Neural progenitor cell (in vitro differentiated cells): Measurements from ENCODE around the gene ARFRP1. TPM values are rescaled to one million over a fixed set of nuclear protein-coding genes. Genes with fewer than 3 reads are reported as not detected.
A peak's percentile ranks its signal among the peaks of the same experiment; 100 is the strongest.
"Not testable (repeated sequence)": the region's sequence is repeated elsewhere in the genome, so short reads cannot be mapped to it uniquely, and the experiment has no call there.

Experiments used
- DNase-seq: peaks from one replicate; pipeline ENCODE4 v3.0.0-alpha.2; 2016; ENCODE audit warnings: low spot score
- H2AFZ ChIP-seq: fragments of 200-600 bp; sonication (generic); replicated peaks from 2 replicates; pipeline ENCODE4 v1.6.1; 2016; ENCODE audit warnings: antibody characterized with exemption
- H3F3A ChIP-seq: fragments of 200-600 bp; sonication (generic); 2 replicates; pipeline ENCODE4 v1.6.1; 2016; ENCODE audit warnings: antibody characterized with exemption, low read depth
- H3K27ac ChIP-seq: fragments of 200-600 bp; sonication (generic); 2 replicates; pipeline ENCODE4 v1.5.1; 2016; ENCODE audit warnings: mild to moderate bottlenecking
- H3K27me3 ChIP-seq: fragments of 200-600 bp; sonication (generic); 2 replicates; pipeline ENCODE4 v1.6.1; 2016; ENCODE audit warnings: mild to moderate bottlenecking, moderate library complexity
- H3K36me3 ChIP-seq: fragments of 200-600 bp; sonication (generic); 2 replicates; pipeline ENCODE4 v1.5.1; 2016
- H3K4me1 ChIP-seq: fragments of 200-600 bp; sonication (generic); 2 replicates; pipeline ENCODE4 v1.6.1; 2016; ENCODE audit warnings: mixed run types
- H3K4me2 ChIP-seq: fragments of 200-600 bp; sonication (generic); 2 replicates; pipeline ENCODE4 v1.6.1; 2016
- H3K4me3 ChIP-seq: fragments of 200-600 bp; sonication (generic); 2 replicates; pipeline ENCODE4 v1.5.1; 2016
- H3K79me2 ChIP-seq: fragments of 200-600 bp; sonication (generic); 2 replicates; pipeline ENCODE4 v1.6.1; 2016; ENCODE audit warnings: low read depth
- H3K9ac ChIP-seq: fragments of 200-600 bp; sonication (generic); 2 replicates; pipeline ENCODE4 v1.6.1; 2016
- H3K9me3 ChIP-seq: fragments of 200-600 bp; sonication (generic); 2 replicates; pipeline ENCODE4 v1.5.1; 2016; ENCODE audit warnings: low read depth
- H4K20me1 ChIP-seq: fragments of 200-600 bp; sonication (generic); 2 replicates; pipeline ENCODE4 v1.6.1; 2016; ENCODE audit warnings: low read depth
- H3K27ac Mint-ChIP-seq: 3 replicates; pipeline ENCODE4 v1.8.0; 2021; ENCODE audit warnings: mixed read lengths
- H3K27me3 Mint-ChIP-seq: 2 replicates; pipeline ENCODE4 v1.8.0; 2022; ENCODE audit warnings: low read depth, mild to moderate bottlenecking, inconsistent platforms, moderate library complexity, mixed read lengths; ENCODE audit not compliant: insufficient read depth
- H3K36me3 Mint-ChIP-seq: 3 replicates; pipeline ENCODE4 v1.8.0; 2021; ENCODE audit warnings: mixed read lengths
- H3K4me1 Mint-ChIP-seq: 3 replicates; pipeline ENCODE4 v1.8.0; 2021; ENCODE audit warnings: mixed read lengths
- H3K4me3 Mint-ChIP-seq: 3 replicates; pipeline ENCODE4 v1.8.0; 2021; ENCODE audit warnings: mild to moderate bottlenecking, moderate library complexity, mixed read lengths
- H3K9me3 Mint-ChIP-seq: 3 replicates; pipeline ENCODE4 v1.8.0; 2020; ENCODE audit warnings: mixed read lengths
- EZH2 ChIP-seq: fragments of 200-600 bp; sonication (generic); IDR thresholded peaks from 2 replicates; pipeline ENCODE4 v1.6.1; 2017; ENCODE audit warnings: antibody characterized with exemption, mild to moderate bottlenecking, moderate library complexity
- EZH2phosphoT487 ChIP-seq: fragments of 200-600 bp; sonication (generic); IDR thresholded peaks from 2 replicates; pipeline ENCODE4 v1.6.1; 2017; ENCODE audit warnings: antibody characterized with exemption
- total RNA-seq: library from RNA; depleted of rRNA; stranded (reverse); fragments of >200 nt; gene quantifications from 2 replicates; pipeline ENCODE4 v1.2.3, GENCODE V29; 2015; ENCODE audit warnings: low replicate concordance
- TF ChIP-seq, protein P1 (sequence below): fragments of 200-600 bp; sonication (generic); IDR thresholded peaks from 2 replicates; pipeline ENCODE4 v1.5.1; 2017; ENCODE audit warnings: antibody characterized with exemption, mild to moderate bottlenecking

ARFRP1 gene
- total RNA-seq, 1 donor from 2014 or later, result 18.3 TPM

DNA sequence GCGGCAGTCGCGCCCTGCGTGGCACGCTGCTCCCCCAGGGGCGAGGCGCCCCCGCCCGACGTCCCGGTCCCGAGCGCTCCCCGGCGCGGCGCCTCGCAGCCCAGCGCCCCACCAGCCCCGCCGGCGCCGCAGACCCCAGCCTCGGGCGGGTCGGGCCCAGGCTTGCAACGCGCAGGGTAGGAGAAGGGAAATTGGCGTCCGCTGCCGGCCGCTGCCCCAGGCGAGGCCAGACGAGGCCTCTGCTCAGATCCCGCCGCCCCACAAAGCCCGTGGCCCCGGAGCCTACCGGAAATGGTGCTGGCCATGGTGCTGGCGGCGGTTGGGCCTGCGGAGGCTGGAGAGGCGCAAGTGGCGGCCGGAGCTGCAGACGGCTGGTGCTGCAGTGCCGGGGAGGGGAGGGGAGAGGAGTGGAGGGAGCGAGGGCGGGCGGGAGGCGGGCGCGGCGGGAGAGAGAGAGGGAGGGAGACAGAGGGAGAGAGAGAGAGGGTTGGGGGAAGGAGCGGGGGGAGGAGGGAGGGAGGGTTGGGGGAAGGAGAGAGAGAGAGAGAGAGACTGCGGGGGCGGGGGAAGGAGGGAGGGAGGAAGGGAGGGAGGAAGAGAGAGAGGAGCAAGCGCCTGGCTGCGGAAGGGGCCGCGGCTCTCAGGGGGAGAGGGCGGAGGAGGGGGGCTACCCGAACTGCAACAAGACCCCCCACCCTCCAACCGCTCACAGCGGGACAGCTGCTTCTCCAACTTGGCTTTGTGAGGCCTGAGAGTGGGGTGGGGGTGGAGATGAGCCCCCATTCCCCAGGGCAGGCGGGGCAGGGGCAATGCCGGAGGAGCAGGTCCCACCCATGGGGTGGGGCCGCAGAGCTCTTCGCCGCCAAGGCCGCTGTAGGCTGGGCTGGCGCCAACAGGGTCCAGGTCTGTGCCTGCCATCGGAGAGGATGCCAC, 54.5 kb downstream of the ARFRP1 start, which contains the start of gene STMN3:
Gene STMN3 (minus strand): TSS at position 384 of the 933 bp plus-strand sequence. CDS start 79 bp downstream, at position 305.
- Histone ChIP-seq H3K4me2 (peak within 1 kb of the TSS; percentile 95), H3K9me3 (no peaks in the 10 kb centered on the region), H4K20me1 (peaks cover 20% of the 10 kb centered on the region), H3K79me2 (no peaks in the 10 kb centered on the region), H3F3A (peaks cover 29% of the 10 kb centered on the region), H3K9ac (no peak within 1 kb of the TSS), H3K4me3 (peak within 1 kb of the TSS; percentile 66), H3K4me1 (peaks cover 10% of the 10 kb centered on the region), H3K36me3 (no peaks in the 10 kb centered on the region), H2AFZ (no peak within 1 kb of the TSS), H3K27me3 (peaks cover 31% of the 10 kb centered on the region), H3K27ac (no peak within 1 kb of the TSS)
- no peaks in the 10 kb centered on the region for H3K9me3 Mint-ChIP-seq
- TF ChIP-seq, protein P1, sequence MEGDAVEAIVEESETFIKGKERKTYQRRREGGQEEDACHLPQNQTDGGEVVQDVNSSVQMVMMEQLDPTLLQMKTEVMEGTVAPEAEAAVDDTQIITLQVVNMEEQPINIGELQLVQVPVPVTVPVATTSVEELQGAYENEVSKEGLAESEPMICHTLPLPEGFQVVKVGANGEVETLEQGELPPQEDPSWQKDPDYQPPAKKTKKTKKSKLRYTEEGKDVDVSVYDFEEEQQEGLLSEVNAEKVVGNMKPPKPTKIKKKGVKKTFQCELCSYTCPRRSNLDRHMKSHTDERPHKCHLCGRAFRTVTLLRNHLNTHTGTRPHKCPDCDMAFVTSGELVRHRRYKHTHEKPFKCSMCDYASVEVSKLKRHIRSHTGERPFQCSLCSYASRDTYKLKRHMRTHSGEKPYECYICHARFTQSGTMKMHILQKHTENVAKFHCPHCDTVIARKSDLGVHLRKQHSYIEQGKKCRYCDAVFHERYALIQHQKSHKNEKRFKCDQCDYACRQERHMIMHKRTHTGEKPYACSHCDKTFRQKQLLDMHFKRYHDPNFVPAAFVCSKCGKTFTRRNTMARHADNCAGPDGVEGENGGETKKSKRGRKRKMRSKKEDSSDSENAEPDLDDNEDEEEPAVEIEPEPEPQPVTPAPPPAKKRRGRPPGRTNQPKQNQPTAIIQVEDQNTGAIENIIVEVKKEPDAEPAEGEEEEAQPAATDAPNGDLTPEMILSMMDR, result no peak
- TF ChIP-seq EZH2, result no peak
- no peak for TF ChIP-seq EZH2phosphoT487
- peak; percentile 98 for DNase-seq
- peak within 1 kb of the TSS; percentile 91 for H3K4me3 Mint-ChIP-seq
- peaks cover 28% of the 10 kb centered on the region for H3K4me1 Mint-ChIP-seq
- peaks cover 13% of the 10 kb centered on the region for H3K27me3 Mint-ChIP-seq
- peak within 1 kb of the TSS; percentile 95 for H3K27ac Mint-ChIP-seq
- H3K36me3 Mint-ChIP-seq, result no peaks in the 10 kb centered on the region

GRCh38 chr20:63652192-63652980, 55.4 kb downstream of the ARFRP1 start:
- no peak overlapping the region for H3K27ac ChIP-seq
- peak overlapping the region; percentile 91 for H3K4me3 Mint-ChIP-seq
- DNase-seq, result peak; percentile 67
- H3K9me3 Mint-ChIP-seq, result no peaks in the 10 kb centered on the region
- no peaks in the 10 kb centered on the region for H3K9me3 ChIP-seq
- H3K4me1 ChIP-seq, result peaks cover 10% of the 10 kb centered on the region
- H3K4me1 Mint-ChIP-seq, result peaks cover 22% of the 10 kb centered on the region
- H3K9ac ChIP-seq, result no peak overlapping the region
- H4K20me1 ChIP-seq, result peaks cover 20% of the 10 kb centered on the region
- TF ChIP-seq, protein P1, result peak; percentile 6
- TF ChIP-seq EZH2phosphoT487, result peak; percentile 19
- peak; percentile 69 for TF ChIP-seq EZH2
- H3K4me3 ChIP-seq, result peak overlapping the region; percentile 66
- peaks cover 29% of the 10 kb centered on the region for H3F3A ChIP-seq
- peaks cover 31% of the 10 kb centered on the region for H3K27me3 ChIP-seq
- no peaks in the 10 kb centered on the region for H3K36me3 Mint-ChIP-seq
- no peaks in the 10 kb centered on the region for H3K79me2 ChIP-seq
- peak overlapping the region; percentile 95 for H3K4me2 ChIP-seq
- no peak overlapping the region for H2AFZ ChIP-seq
- H3K36me3 ChIP-seq, result no peaks in the 10 kb centered on the region
- H3K27me3 Mint-ChIP-seq, result peaks cover 13% of the 10 kb centered on the region
- no peak overlapping the region for H3K27ac Mint-ChIP-seq

- Histone ChIP-seq H2AFZ (no peak overlapping the region), H3K36me3 (no peaks in the 10 kb centered on the region), H3K27me3 (peaks cover 31% of the 10 kb centered on the region), H4K20me1 (peaks cover 20% of the 10 kb centered on the region), H3K27ac (no peak overlapping the region), H3K4me1 (peaks cover 10% of the 10 kb centered on the region), H3K4me3 (peak overlapping the region; percentile 66), H3F3A (peaks cover 29% of the 10 kb centered on the region), H3K9me3 (no peaks in the 10 kb centered on the region), H3K4me2 (peak overlapping the region; percentile 95), H3K79me2 (no peaks in the 10 kb centered on the region), H3K9ac (no peak overlapping the region)
- H3K4me3 Mint-ChIP-seq, result peak overlapping the region; percentile 91
- no peak overlapping the region for H3K27ac Mint-ChIP-seq
- peaks cover 11% of the 10 kb centered on the region for H3K27me3 Mint-ChIP-seq
- TF ChIP-seq EZH2phosphoT487 (peak; percentile 64), EZH2 (no peak)
- TF ChIP-seq, protein P1, result no peak
- H3K36me3 Mint-ChIP-seq, result no peaks in the 10 kb centered on the region
- no peaks in the 10 kb centered on the region for H3K9me3 Mint-ChIP-seq
- peaks cover 20% of the 10 kb centered on the region for H3K4me1 Mint-ChIP-seq
- DNase-seq, result no peak
Measured at GRCh38 chr20:63651942-63652191, 55.9 kb downstream of the ARFRP1 start.

- not testable (repeated sequence) for H3K79me2 ChIP-seq, H3K36me3 Mint-ChIP-seq, H3K4me3 ChIP-seq, H3K9me3 ChIP-seq, H3K36me3 ChIP-seq, H2AFZ ChIP-seq, H3K9ac ChIP-seq, H3K4me3 Mint-ChIP-seq, H3K27me3 Mint-ChIP-seq, H3K27ac Mint-ChIP-seq, H3K9me3 Mint-ChIP-seq, DNase-seq, H3K4me2 ChIP-seq, H3K27ac ChIP-seq
- peaks cover 29% of the 10 kb centered on the region for H3F3A ChIP-seq
- H4K20me1 ChIP-seq, result peaks cover 20% of the 10 kb centered on the region
- H3K4me1 Mint-ChIP-seq, result peaks cover 21% of the 10 kb centered on the region
- H3K27me3 ChIP-seq, result peaks cover 31% of the 10 kb centered on the region
- peaks cover 10% of the 10 kb centered on the region for H3K4me1 ChIP-seq
Measured at GRCh38 chr20:63650486-63650885, 57.3 kb downstream of the ARFRP1 start.
